Erythroblast (primary cell): Measurements from ENCODE around the gene NBEAL2.

ENCODE experiments used
- GATA1 ChIP-seq: IDR thresholded peaks from 2 replicates; pipeline ENCODE4 v1.6.1; 2011; ENCODE audit warnings: low read depth, mild to moderate bottlenecking, control low read depth, low read length, moderate library complexity
- POLR2A ChIP-seq: IDR thresholded peaks from 2 replicates; pipeline ENCODE4 v1.6.1; 2011; ENCODE audit warnings: mild to moderate bottlenecking, low read length

DNA sequence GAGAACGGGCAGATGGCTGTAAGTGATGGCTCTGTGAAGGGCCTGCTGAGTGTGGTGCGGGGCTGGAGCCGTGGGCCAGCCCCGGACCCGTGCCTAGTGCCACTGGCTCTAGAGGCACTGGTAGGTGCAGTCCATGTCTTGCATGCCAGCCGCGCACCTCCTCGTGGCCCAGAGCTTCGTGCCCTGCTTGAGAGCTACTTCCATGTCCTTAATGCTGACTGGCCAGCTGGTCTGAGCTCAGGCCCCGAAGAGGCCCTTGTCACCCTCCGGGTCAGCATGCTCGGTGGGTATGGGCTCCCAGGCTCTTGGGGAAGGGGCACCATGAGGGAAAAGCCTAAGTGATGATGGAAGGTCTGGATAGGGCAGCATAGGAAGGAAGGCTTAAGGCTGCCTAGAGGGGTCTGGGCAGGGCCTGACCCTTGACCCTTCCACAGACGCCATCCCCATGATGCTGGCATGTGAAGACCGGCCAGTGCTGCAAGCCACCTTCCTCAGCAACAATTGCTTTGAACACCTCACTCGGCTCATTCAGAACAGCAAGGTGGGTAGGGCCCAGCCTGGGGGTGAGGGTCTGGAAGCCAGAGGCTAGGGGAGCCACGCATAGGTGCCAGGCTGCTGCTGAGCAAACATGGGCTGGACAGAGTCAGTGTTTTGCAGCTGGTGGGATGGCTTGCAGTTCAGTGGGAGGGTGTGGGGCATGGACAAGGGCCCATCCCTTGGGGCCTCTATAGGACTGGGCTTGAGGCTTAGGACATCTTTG, 12.1 kb downstream of the NBEAL2 start:
- TF ChIP-seq POLR2A (no peak), GATA1 (no peak)
